GM12875 (cell line): ENCODE data around the gene SLC40A1.

Source experiments
- H3K4me3 ChIP-seq: one replicate; pipeline ENCODE4 v1.5.1; 2011; ENCODE audit warnings: low read depth, low read length, control low read depth
- TF ChIP-seq, protein P1 (sequence below): IDR thresholded peaks from 2 replicates; pipeline ENCODE4 v1.5.1; 2011; ENCODE audit warnings: low read depth, mild to moderate bottlenecking, control low read depth, inconsistent platforms, low read length, moderate library complexity, borderline replicate concordance; ENCODE audit not compliant: insufficient read depth

SLC40A1 gene

GRCh38 chr2:189542145-189542882 lies 38.3 kb downstream of the SLC40A1 start:
- TF ChIP-seq, protein P1, sequence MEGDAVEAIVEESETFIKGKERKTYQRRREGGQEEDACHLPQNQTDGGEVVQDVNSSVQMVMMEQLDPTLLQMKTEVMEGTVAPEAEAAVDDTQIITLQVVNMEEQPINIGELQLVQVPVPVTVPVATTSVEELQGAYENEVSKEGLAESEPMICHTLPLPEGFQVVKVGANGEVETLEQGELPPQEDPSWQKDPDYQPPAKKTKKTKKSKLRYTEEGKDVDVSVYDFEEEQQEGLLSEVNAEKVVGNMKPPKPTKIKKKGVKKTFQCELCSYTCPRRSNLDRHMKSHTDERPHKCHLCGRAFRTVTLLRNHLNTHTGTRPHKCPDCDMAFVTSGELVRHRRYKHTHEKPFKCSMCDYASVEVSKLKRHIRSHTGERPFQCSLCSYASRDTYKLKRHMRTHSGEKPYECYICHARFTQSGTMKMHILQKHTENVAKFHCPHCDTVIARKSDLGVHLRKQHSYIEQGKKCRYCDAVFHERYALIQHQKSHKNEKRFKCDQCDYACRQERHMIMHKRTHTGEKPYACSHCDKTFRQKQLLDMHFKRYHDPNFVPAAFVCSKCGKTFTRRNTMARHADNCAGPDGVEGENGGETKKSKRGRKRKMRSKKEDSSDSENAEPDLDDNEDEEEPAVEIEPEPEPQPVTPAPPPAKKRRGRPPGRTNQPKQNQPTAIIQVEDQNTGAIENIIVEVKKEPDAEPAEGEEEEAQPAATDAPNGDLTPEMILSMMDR: no peak
- H3K4me3 ChIP-seq: no peak overlapping the region

- TF ChIP-seq, protein P1: no peak
- no peak overlapping the region for H3K4me3 ChIP-seq
These were observed 39.0 kb downstream of the SLC40A1 start for GRCh38 chr2:189541591-189541990.

DNA sequence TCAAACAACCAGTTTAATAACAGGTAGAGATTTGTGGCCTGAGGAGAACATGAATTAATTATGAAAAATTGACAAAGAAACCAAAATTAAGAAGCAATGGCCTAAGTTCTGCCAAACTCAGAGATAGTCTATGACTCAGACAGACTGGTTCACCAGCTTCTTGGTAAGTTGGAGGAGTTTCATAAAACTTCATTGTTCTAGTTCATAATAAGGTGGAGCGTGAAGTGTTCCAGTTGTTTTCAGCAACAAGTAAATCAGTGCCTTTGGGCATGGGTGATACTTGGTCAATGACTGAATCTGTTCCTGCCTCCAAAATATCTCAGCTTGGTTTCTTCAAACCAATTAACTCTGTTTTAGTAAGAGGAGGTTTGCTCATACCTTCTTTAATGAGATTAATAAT lies 40.0 kb downstream of the SLC40A1 start:
- TF ChIP-seq, protein P1: no peak
- no peak overlapping the region for H3K4me3 ChIP-seq

- no peak overlapping the region for H3K4me3 ChIP-seq
- TF ChIP-seq, protein P1: no peak
These were observed 42.2 kb downstream of the SLC40A1 start for GRCh38 chr2:189538402-189538801.

DNA sequence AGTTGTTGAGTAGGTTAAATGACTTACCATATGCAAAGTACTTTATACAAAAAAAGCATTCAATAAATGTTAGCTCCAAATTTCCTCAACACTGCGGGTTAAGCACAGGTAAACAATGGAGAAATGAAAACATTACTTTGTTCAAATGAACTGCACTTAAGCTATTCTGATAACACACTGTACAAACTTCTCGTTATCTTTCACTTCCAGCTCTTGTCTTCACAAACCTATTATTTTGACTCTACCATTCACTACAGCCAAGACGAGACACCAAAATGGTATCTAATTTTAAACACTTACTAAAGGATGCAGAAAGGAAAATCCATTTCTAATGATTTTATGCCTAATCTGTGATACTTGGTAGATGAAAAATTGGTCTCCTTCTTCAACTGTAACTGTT lies 43.8 kb downstream of the SLC40A1 start:
- no peak overlapping the region for H3K4me3 ChIP-seq
- TF ChIP-seq, protein P1: no peak

- H3K4me3 ChIP-seq: no peak overlapping the region
- TF ChIP-seq, protein P1: no peak
These were observed 45.4 kb downstream of the SLC40A1 start for GRCh38 chr2:189534854-189535832.
